Naive thymus-derived CD8-positive, alpha-beta T cell (primary cell): Measurements from ENCODE around the gene OSBPL9. TPM values are rescaled to one million over a fixed set of nuclear protein-coding genes. Genes with fewer than 3 reads are reported as not detected.
A peak's percentile ranks its signal among the peaks of the same experiment; 100 is the strongest.

Source experiments
- ATAC-seq, 2 donors: fragments of 150-1000 bp; cut with Tn5 transposase in 1 of 2; sonication (Bioruptor Pico), chemical (Tn5 transposase) in 1 of 2; 1 replicate in 1 of 2; 2 replicates in 1 of 2; pipeline ENCODE4 v1.10.0; 2021; ENCODE audit warnings: mild to moderate bottlenecking in 2 of 2, moderate library complexity in 2 of 2
- POLR2A ChIA-PET: fragments of 350-600 bp; sonication (Branson Sonifier 250); formaldehyde crosslinking; loops from one replicate; lab custom pipeline; 2021; ENCODE audit warnings: antibody characterized with exemption; lab: Charles Lee
- DNase-seq, 10 donors: peaks; one replicate each; pipeline versions ENCODE4 v3.0.0 to v3.0.0-alpha.2; 2020 to 2022
- H3K27ac Mint-ChIP-seq, 10 donors: one replicate each; pipeline ENCODE4 v1.8.0; 2020 to 2022; ENCODE audit warnings: mild to moderate bottlenecking in 10 of 10, mixed read lengths in 10 of 10, moderate library complexity in 4 of 10, inconsistent platforms in 1 of 10
- H3K27me3 Mint-ChIP-seq, 5 donors: one replicate each; pipeline ENCODE4 v1.8.0; 2021 to 2022; ENCODE audit warnings: mixed read lengths in 5 of 5
- H3K36me3 Mint-ChIP-seq, 3 donors: one replicate each; pipeline ENCODE4 v1.8.0; 2020 to 2022; ENCODE audit warnings: mixed read lengths in 3 of 3, mild to moderate bottlenecking in 2 of 3, inconsistent platforms in 1 of 3
- H3K4me1 Mint-ChIP-seq, 4 donors: one replicate each; pipeline ENCODE4 v1.8.0; 2021 to 2022; ENCODE audit warnings: mixed read lengths in 4 of 4
- H3K4me3 Mint-ChIP-seq, 10 donors: one replicate each; pipeline ENCODE4 v1.8.0; 2020 to 2022; ENCODE audit warnings: mild to moderate bottlenecking in 10 of 10, mixed read lengths in 10 of 10, moderate library complexity in 6 of 10, inconsistent platforms in 1 of 10
- H3K9me3 Mint-ChIP-seq, 9 donors: one replicate each; pipeline ENCODE4 v1.8.0; 2020 to 2022; ENCODE audit warnings: mixed read lengths in 9 of 9, mild to moderate bottlenecking in 3 of 9, inconsistent platforms in 1 of 9, moderate library complexity in 1 of 9
- polyA plus RNA-seq, 3 donors: library from polyadenylated mRNA; unstranded; fragments of 300-500 nt; fragmentation: Illumina TruSeq; gene quantifications; one replicate each; pipeline ENCODE4 v1.2.3, GENCODE V29; 2021
- total RNA-seq, 8 experiments: library from RNA in 2 of 8; stranded (reverse) in 2 of 8; gene quantifications; one replicate each; pipeline ENCODE4 v1.2.3 and lab custom pipeline; 2021 to 2026

OSBPL9 gene
- total RNA-seq (10 to 100 TPM; 56.9 to 58.2 TPM), polyA plus RNA-seq (10 to 100 TPM; 46.8 to 53.3 (median 47.4) TPM), total RNA-seq (lab: John Stamatoyannopoulos, UW) (70.9 to 114 (median 78.9) reads per million in 6 experiments)

- POLR2A ChIA-PET: interaction anchor here (0.6 to 1.4 kb wide), 4 partner anchors 98 to 262 kb away, joined by 3 to 4 read pairs (median 3); partner anchors contain the start of gene EPS15
- peak; percentile 83 to 94 (median 86) for DNase-seq
- Mint-ChIP-seq H3K4me3 (peak within 1 kb of the TSS; percentile 97 to 100 (median 100)), H3K9me3 (no peaks in the 10 kb centered on the region), H3K27ac (peak within 1 kb of the TSS; percentile 96 to 100 (median 99)), H3K36me3 (peaks cover 0 to 9% (median 1%) of the 10 kb centered on the region in 3 donors), H3K27me3 (peaks cover 0 to 6% (median 0%) of the 10 kb centered on the region in 5 donors), H3K4me1 (peaks cover 24 to 50% (median 45%) of the 10 kb centered on the region in 4 donors)
- ATAC-seq: peak; percentile 91
Observed at GRCh38 chr1:51616903-51617708, at the start of gene OSBPL9. TSS of gene OSBPL9 (plus strand) at chr1:51617092. CDS start at chr1:51617111, 19 bp downstream.

GRCh38 chr1:51567653-51568052 lies 49.2 kb upstream of the OSBPL9 start:
- no peaks in the 10 kb centered on the region for H3K36me3 Mint-ChIP-seq
- POLR2A ChIA-PET: no interaction called here
- ATAC-seq (no peak), DNase-seq (no peak)
- H3K27ac Mint-ChIP-seq: peak overlapping the region in 1 of 10 donors; percentile 15
- no peak overlapping the region for H3K4me3 Mint-ChIP-seq
- no peaks in the 10 kb centered on the region for H3K9me3 Mint-ChIP-seq
- H3K27me3 Mint-ChIP-seq: peaks cover 0 to 1% (median 0%) of the 10 kb centered on the region in 5 donors
- peaks cover 20 to 52% (median 30%) of the 10 kb centered on the region in 4 donors for H3K4me1 Mint-ChIP-seq

- H3K27me3 Mint-ChIP-seq: peaks cover 0 to 1% (median 0%) of the 10 kb centered on the region in 5 donors
- POLR2A ChIA-PET: no interaction called here
- peak overlapping the region in 4 of 10 donors; percentile 47 to 87 (median 82) for H3K27ac Mint-ChIP-seq
- DNase-seq: no peak
- H3K36me3 Mint-ChIP-seq: no peaks in the 10 kb centered on the region
- no peaks in the 10 kb centered on the region for H3K9me3 Mint-ChIP-seq
- no peak overlapping the region for H3K4me3 Mint-ChIP-seq
- peaks cover 20 to 52% (median 30%) of the 10 kb centered on the region in 4 donors for H3K4me1 Mint-ChIP-seq
- no peak for ATAC-seq
Observed at GRCh38 chr1:51568231-51568935, 48.5 kb upstream of the OSBPL9 start.

- no peaks in the 10 kb centered on the region for H3K36me3 Mint-ChIP-seq
- peak overlapping the region; percentile 0 to 72 (median 62) for H3K4me3 Mint-ChIP-seq
- ATAC-seq (peak; percentile 78 to 82), DNase-seq (peak in 4 of 10 donors; percentile 4 to 39 (median 28))
- peaks cover 0 to 1% (median 0%) of the 10 kb centered on the region in 5 donors for H3K27me3 Mint-ChIP-seq
- peaks cover 20 to 48% (median 28%) of the 10 kb centered on the region in 4 donors for H3K4me1 Mint-ChIP-seq
- no peaks in the 10 kb centered on the region for H3K9me3 Mint-ChIP-seq
- peak overlapping the region; percentile 1 to 87 (median 78) for H3K27ac Mint-ChIP-seq
- POLR2A ChIA-PET: no interaction called here
Observed at GRCh38 chr1:51569284-51570062, 47.4 kb upstream of the OSBPL9 start.

- H3K4me1 Mint-ChIP-seq: peaks cover 21 to 52% (median 30%) of the 10 kb centered on the region in 4 donors
- peaks cover 0 to 1% (median 0%) of the 10 kb centered on the region in 5 donors for H3K27me3 Mint-ChIP-seq
- H3K36me3 Mint-ChIP-seq: no peaks in the 10 kb centered on the region
- ATAC-seq (peak in 1 of 2 donors; percentile 22), DNase-seq (no peak)
- peak overlapping the region; percentile 41 to 87 (median 78) for H3K27ac Mint-ChIP-seq
- H3K4me3 Mint-ChIP-seq: peak overlapping the region in 8 of 10 donors; percentile 46 to 72 (median 62)
- POLR2A ChIA-PET: no interaction called here
- no peaks in the 10 kb centered on the region for H3K9me3 Mint-ChIP-seq
Observed at GRCh38 chr1:51570063-51570710, 46.7 kb upstream of the OSBPL9 start.

GRCh38 chr1:51572365-51572764 lies 44.5 kb upstream of the OSBPL9 start:
- peaks cover 0 to 1% (median 0%) of the 10 kb centered on the region in 5 donors for H3K27me3 Mint-ChIP-seq
- no peaks in the 10 kb centered on the region for H3K9me3 Mint-ChIP-seq
- no peak overlapping the region for H3K4me3 Mint-ChIP-seq
- POLR2A ChIA-PET: interaction anchor here (1.4 kb wide), 1 partner anchor 53 kb away, joined by 3 read pairs; the partner anchor contains the start of gene EPS15
- no peaks in the 10 kb centered on the region for H3K36me3 Mint-ChIP-seq
- ATAC-seq: no peak
- peaks cover 37 to 72% (median 47%) of the 10 kb centered on the region in 4 donors for H3K4me1 Mint-ChIP-seq
- peak overlapping the region in 5 of 10 donors; percentile 39 to 70 (median 60) for H3K27ac Mint-ChIP-seq
- DNase-seq: no peak

- H3K4me3 Mint-ChIP-seq: no peak overlapping the region
- POLR2A ChIA-PET: no interaction called here
- peaks cover 0 to 1% (median 0%) of the 10 kb centered on the region in 5 donors for H3K27me3 Mint-ChIP-seq
- DNase-seq: no peak
- H3K9me3 Mint-ChIP-seq: no peaks in the 10 kb centered on the region
- no peak for ATAC-seq
- no peaks in the 10 kb centered on the region for H3K36me3 Mint-ChIP-seq
- peaks cover 28 to 70% (median 32%) of the 10 kb centered on the region in 4 donors for H3K4me1 Mint-ChIP-seq
- H3K27ac Mint-ChIP-seq: peak overlapping the region in 1 of 10 donors; percentile 31
Observed at GRCh38 chr1:51574796-51575195, 42.1 kb upstream of the OSBPL9 start.

GRCh38 chr1:51575406-51576084 lies 41.3 kb upstream of the OSBPL9 start:
- ATAC-seq (peak in 1 of 2 donors; percentile 25), DNase-seq (peak in 1 of 10 donors; percentile 1)
- Mint-ChIP-seq H3K4me1 (peaks cover 22 to 63% (median 25%) of the 10 kb centered on the region in 4 donors), H3K4me3 (peak overlapping the region in 5 of 10 donors; percentile 0 to 30 (median 8)), H3K27ac (peak overlapping the region in 9 of 10 donors; percentile 1 to 85 (median 57)), H3K9me3 (no peaks in the 10 kb centered on the region), H3K27me3 (peaks cover 0 to 1% (median 0%) of the 10 kb centered on the region in 5 donors), H3K36me3 (no peaks in the 10 kb centered on the region)
- POLR2A ChIA-PET: no interaction called here

- H3K27me3 Mint-ChIP-seq: peaks cover 0 to 1% (median 0%) of the 10 kb centered on the region in 5 donors
Observed at GRCh38 chr1:51576085-51576444, 40.8 kb upstream of the OSBPL9 start.

GRCh38 chr1:51576923-51577322 lies 40.0 kb upstream of the OSBPL9 start:
- peaks cover 17 to 50% (median 19%) of the 10 kb centered on the region in 4 donors for H3K4me1 Mint-ChIP-seq
- no peaks in the 10 kb centered on the region for H3K27me3 Mint-ChIP-seq
- H3K4me3 Mint-ChIP-seq: peak overlapping the region in 1 of 10 donors; percentile 10
- POLR2A ChIA-PET: interaction anchor here (0.7 kb wide), 1 partner anchor 154 kb away, joined by 5 read pairs; no protein-coding TSS in a partner anchor
- H3K36me3 Mint-ChIP-seq: no peaks in the 10 kb centered on the region
- ATAC-seq (no peak), DNase-seq (no peak)
- H3K27ac Mint-ChIP-seq: peak overlapping the region in 3 of 10 donors; percentile 37 to 75 (median 57)
- no peaks in the 10 kb centered on the region for H3K9me3 Mint-ChIP-seq

More at GRCh38 chr1:51576085-51576444, 40.8 kb upstream of the OSBPL9 start:
- ATAC-seq (peak in 1 of 2 donors; percentile 52), DNase-seq (peak in 1 of 10 donors; percentile 3)
- Mint-ChIP-seq H3K9me3 (no peaks in the 10 kb centered on the region), H3K4me1 (peaks cover 18 to 58% (median 20%) of the 10 kb centered on the region in 4 donors), H3K36me3 (no peaks in the 10 kb centered on the region), H3K27ac (peak overlapping the region in 9 of 10 donors; percentile 1 to 85 (median 57)), H3K4me3 (peak overlapping the region in 5 of 10 donors; percentile 0 to 30 (median 8))
- POLR2A ChIA-PET: no interaction called here
